D721Med (cell line): Measurements from ENCODE around the gene REEP3.

Experiments
- DNase-seq: peaks from one replicate; pipeline ENCODE4 v3.0.0; 2011; ENCODE audit warnings: low spot score; ENCODE audit not compliant: insufficient read length
- FAIRE-seq: peaks from 2 replicates; lab custom pipeline; 2011; peaks lifted over from hg19 to GRCh38; lab: Jason Lieb, UNC
- CTCF ChIP-seq: IDR thresholded peaks from 2 replicates; pipeline ENCODE4 v1.5.1; 2012; ENCODE audit warnings: mild to moderate bottlenecking, control low read depth; ENCODE audit not compliant: insufficient read depth; ENCODE audit errors: missing control alignments

Gene REEP3

GRCh38 chr10:63605197-63605967, 84.2 kb downstream of the REEP3 start:
- FAIRE-seq = no peak
- no peak for TF ChIP-seq CTCF
- no peak for DNase-seq

GRCh38 chr10:63608511-63608910, 87.3 kb downstream of the REEP3 start:
- no peak for TF ChIP-seq CTCF
- FAIRE-seq = no peak
- DNase-seq = no peak

GRCh38 chr10:63611078-63611477, 89.9 kb downstream of the REEP3 start:
- no peak for FAIRE-seq
- TF ChIP-seq CTCF = no peak
- DNase-seq = no peak

GRCh38 chr10:63614371-63614891, 93.2 kb downstream of the REEP3 start:
- FAIRE-seq (no peak), DNase-seq (no peak)
- no peak for TF ChIP-seq CTCF

GRCh38 chr10:63618552-63618951, 97.4 kb downstream of the REEP3 start:
- DNase-seq = no peak
- no peak for TF ChIP-seq CTCF
- no peak for FAIRE-seq

GRCh38 chr10:63619426-63619825, 98.2 kb downstream of the REEP3 start:
- no peak for FAIRE-seq
- no peak for DNase-seq
- no peak for TF ChIP-seq CTCF

GRCh38 chr10:63622097-63622496, 100.9 kb downstream of the REEP3 start:
- no peak for TF ChIP-seq CTCF
- FAIRE-seq (no peak), DNase-seq (no peak)
